ENCODE results near the gene KNSTRN.

GRCh38 chr15:40368719-40369473 lies 13.6 kb upstream of the KNSTRN start:
- TF ChIP-seq ZBTB44 (tag by site-specific recombination; IDR thresholded peaks at IDR 0.05) (no peak), ZBTB49 (tag by site-specific recombination; IDR thresholded peaks at IDR 0.05; ENCODE audit: low read depth) (no peak)
